Prostate gland (tissue), 2 donors: ENCODE data around the gene UNC5A. TPM values are rescaled to one million over a fixed set of nuclear protein-coding genes. Genes with fewer than 3 reads are reported as not detected.

Experiments
- DNase-seq: peaks from one replicate; pipeline ENCODE4 v3.0.0-alpha.2; 2019; ENCODE audit warnings: low spot score
- H3K27ac ChIP-seq, 2 donors: fragments of 200-600 bp; sonication (generic); 2 replicates each; pipeline ENCODE4 v1.5.1; 2017 to 2019
- H3K27me3 ChIP-seq: fragments of 200-600 bp; sonication (generic); replicated peaks from 2 replicates; pipeline ENCODE4 v1.5.1; 2019; ENCODE audit not compliant: insufficient read depth
- H3K36me3 ChIP-seq, 2 donors: fragments of 200-600 bp; sonication (generic); 1 replicate in 1 of 2; 2 replicates in 1 of 2; pipeline versions ENCODE4 v1.5.1 to v1.8.1; 2017 to 2019
- H3K4me1 ChIP-seq: fragments of 200-600 bp; sonication (generic); replicated peaks from 2 replicates; pipeline ENCODE4 v1.5.1; 2019
- H3K4me3 ChIP-seq, 2 donors: fragments of 200-600 bp; sonication (generic); 2 replicates each; pipeline ENCODE4 v1.5.1; 2017 to 2019
- H3K9me3 ChIP-seq: fragments of 200-600 bp; sonication (generic); 2 replicates; pipeline ENCODE4 v1.5.1; 2017
- POLR2A ChIP-seq: fragments of 450-650 bp; IDR thresholded peaks from one replicate; pipeline ENCODE4 v1.6.1; 2016; ENCODE audit warnings: antibody characterized with exemption, mild to moderate bottlenecking
- POLR2AphosphoS5 ChIP-seq: sonication (generic); formaldehyde crosslinking; IDR thresholded peaks from one replicate; pipeline ENCODE4 v1.6.1; 2017; ENCODE audit warnings: antibody characterized with exemption
- WGBS: methylation state at CpG from one replicate; pipeline ENCODE4 v1.1.5; 2018; 5-methylcytosine and 5-hydroxymethylcytosine counted together
- intact Hi-C: fragments of 100-400 bp; cut with DNase I; formaldehyde crosslinking; loops from one replicate; pipeline ENCODE4 v1.14.2; 2022
- total RNA-seq, 2 donors: library from RNA; depleted of rRNA; stranded (reverse); fragments of >200 nt; gene quantifications; one replicate each; pipeline ENCODE4 v1.1.0, GENCODE V29; 2016
- TF ChIP-seq, protein P1 (sequence below), 4 experiments: fragments of 200-600 bp in 2 of 4; fragments of 450-650 bp in 2 of 4; sonication (generic) in 2 of 4; IDR thresholded peaks; 1 replicate in 3 of 4; 2 replicates in 1 of 4; pipeline ENCODE4 v1.5.1; 2016 to 2019; ENCODE audit warnings: antibody characterized with exemption in 4 of 4, mild to moderate bottlenecking in 2 of 4, moderate library complexity in 2 of 4

The UNC5A gene
- total RNA-seq, 2 donors from 2014 or later, result 0.18 to 1.5 TPM

DNA sequence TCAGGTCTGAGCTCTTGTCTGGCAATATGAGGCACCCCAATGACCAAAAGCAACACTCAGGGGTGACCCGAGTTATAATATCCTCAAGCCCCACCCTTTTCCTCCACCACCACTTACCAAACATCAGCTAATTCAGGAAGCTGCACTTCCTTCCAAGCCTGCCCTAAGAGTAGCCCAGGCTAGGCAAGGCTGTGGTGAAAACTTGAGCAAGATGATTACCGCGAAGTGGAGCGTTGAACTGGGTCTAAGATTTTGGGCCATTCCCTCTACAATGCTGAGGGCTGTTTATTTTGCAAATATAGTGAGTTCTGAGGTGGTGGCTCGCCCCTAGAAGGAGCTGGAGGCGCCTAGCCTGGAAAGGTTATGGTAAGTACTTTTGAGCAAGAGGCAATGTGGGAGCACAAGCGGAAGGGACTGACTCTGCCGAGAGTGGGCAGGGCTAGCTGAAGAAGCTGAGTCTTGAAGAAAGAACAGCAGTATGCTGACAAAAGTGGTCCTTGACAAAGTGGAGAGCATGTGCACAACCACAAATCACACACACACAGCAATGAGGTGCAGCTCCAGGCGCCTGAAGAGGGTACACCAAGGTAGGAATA is 89.0 kb downstream of the UNC5A start, which contains the start of gene HK3:
HK3 (minus strand) TSS at position 51 of the 596 bp plus-strand sequence. CDS start 3,187 bp downstream, outside the sequence.
- no peaks in the 10 kb centered on the region for H3K4me1 ChIP-seq
- intact Hi-C loops, result no loop called here
- H3K27me3 ChIP-seq, result no peaks in the 10 kb centered on the region
- no peaks in the 10 kb centered on the region for H3K36me3 ChIP-seq
- H3K27ac ChIP-seq, result no peak within 1 kb of the TSS
- H3K4me3 ChIP-seq, result no peak within 1 kb of the TSS
- no peaks in the 10 kb centered on the region for H3K9me3 ChIP-seq
- WGBS, result 66% methylated on average over 9 of the region's 9 CpGs
- DNase-seq, result no peak
- TF ChIP-seq, protein P1, sequence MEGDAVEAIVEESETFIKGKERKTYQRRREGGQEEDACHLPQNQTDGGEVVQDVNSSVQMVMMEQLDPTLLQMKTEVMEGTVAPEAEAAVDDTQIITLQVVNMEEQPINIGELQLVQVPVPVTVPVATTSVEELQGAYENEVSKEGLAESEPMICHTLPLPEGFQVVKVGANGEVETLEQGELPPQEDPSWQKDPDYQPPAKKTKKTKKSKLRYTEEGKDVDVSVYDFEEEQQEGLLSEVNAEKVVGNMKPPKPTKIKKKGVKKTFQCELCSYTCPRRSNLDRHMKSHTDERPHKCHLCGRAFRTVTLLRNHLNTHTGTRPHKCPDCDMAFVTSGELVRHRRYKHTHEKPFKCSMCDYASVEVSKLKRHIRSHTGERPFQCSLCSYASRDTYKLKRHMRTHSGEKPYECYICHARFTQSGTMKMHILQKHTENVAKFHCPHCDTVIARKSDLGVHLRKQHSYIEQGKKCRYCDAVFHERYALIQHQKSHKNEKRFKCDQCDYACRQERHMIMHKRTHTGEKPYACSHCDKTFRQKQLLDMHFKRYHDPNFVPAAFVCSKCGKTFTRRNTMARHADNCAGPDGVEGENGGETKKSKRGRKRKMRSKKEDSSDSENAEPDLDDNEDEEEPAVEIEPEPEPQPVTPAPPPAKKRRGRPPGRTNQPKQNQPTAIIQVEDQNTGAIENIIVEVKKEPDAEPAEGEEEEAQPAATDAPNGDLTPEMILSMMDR (IDR thresholded peaks at IDR 0.05), result no peak
- TF ChIP-seq POLR2AphosphoS5 (no peak), POLR2A (no peak)

DNA sequence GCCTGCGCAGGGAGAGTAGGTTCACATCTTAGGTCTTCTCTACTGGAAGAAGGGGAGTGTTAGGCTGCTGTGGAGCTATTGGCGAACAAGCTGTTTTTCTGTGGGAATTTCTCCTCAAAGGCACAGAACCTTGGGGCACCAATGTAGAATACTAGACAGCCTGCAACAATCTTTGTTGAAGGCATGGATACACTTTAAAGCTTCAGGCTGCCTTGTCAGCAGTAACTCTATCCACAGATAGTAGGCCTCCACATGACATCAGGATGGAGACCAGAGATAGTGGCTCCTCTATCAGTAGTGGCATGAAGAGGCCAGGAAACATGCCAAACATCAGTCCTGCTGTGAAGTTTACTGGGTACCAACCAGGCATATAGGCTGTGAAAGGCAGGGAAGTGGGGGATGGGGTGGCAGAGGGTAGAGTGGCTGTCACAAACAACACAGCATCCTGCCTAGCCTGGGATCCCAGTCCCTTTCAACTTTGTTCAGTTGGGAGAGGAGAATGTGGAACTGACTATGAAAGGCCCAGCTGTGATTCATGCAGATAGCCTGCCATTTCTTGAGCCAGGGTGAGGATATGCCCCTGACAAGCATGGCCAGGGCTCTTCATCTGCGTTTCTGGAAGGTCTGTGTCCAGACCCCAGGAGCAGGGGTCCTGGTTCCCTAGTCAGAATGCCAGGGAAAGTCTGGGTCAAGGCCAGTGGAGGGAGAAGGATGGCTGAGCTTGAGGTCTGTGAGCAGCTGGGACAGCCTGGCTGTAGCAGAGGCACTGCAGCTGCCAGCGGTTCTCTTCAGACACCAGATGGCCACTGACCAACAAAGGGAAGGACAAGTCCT is 89.8 kb downstream of the UNC5A start:
- Histone ChIP-seq H3K27me3 (no peaks in the 10 kb centered on the region), H3K27ac (no peak overlapping the region), H3K4me3 (no peak overlapping the region), H3K36me3 (no peaks in the 10 kb centered on the region), H3K4me1 (no peaks in the 10 kb centered on the region), H3K9me3 (no peaks in the 10 kb centered on the region)
- TF ChIP-seq, protein P1 (IDR thresholded peaks at IDR 0.05), result no peak
- TF ChIP-seq POLR2AphosphoS5 (no peak), POLR2A (no peak)
- no peak for DNase-seq
- intact Hi-C loops, result no loop called here
- 83% methylated on average over 4 of the region's 4 CpGs for WGBS

DNA sequence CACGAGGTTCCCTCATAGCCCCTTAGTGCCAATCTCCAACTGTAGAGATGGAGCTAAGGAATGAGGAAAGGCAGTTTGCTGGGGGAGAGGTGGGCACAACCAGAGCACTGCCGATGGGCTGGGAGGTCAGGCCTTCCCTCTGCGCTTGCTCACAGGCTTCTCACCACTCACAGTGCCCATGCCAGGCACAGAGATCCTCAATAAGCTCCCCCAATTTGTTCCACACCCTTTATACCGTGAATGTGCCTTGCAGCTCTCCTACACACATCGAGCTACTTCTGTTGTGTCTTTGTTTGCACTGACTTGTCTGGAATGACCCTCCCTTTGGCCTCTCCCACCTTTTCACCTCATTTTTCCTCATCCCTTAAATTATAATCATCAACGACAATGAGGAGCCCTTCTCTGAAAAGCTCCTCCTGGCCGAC is 90.4 kb downstream of the UNC5A start:
- DNase-seq, result no peak
- Histone ChIP-seq H3K27me3 (no peaks in the 10 kb centered on the region), H3K36me3 (no peaks in the 10 kb centered on the region), H3K4me1 (no peaks in the 10 kb centered on the region), H3K4me3 (no peak overlapping the region), H3K27ac (no peak overlapping the region), H3K9me3 (no peaks in the 10 kb centered on the region)
- TF ChIP-seq, protein P1 (IDR thresholded peaks at IDR 0.05), result no peak
- no peak for TF ChIP-seq POLR2AphosphoS5
- TF ChIP-seq POLR2A, result no peak
- 73% methylated on average over 7 of the region's 7 CpGs for WGBS
- intact Hi-C loops, result no loop called here

DNA sequence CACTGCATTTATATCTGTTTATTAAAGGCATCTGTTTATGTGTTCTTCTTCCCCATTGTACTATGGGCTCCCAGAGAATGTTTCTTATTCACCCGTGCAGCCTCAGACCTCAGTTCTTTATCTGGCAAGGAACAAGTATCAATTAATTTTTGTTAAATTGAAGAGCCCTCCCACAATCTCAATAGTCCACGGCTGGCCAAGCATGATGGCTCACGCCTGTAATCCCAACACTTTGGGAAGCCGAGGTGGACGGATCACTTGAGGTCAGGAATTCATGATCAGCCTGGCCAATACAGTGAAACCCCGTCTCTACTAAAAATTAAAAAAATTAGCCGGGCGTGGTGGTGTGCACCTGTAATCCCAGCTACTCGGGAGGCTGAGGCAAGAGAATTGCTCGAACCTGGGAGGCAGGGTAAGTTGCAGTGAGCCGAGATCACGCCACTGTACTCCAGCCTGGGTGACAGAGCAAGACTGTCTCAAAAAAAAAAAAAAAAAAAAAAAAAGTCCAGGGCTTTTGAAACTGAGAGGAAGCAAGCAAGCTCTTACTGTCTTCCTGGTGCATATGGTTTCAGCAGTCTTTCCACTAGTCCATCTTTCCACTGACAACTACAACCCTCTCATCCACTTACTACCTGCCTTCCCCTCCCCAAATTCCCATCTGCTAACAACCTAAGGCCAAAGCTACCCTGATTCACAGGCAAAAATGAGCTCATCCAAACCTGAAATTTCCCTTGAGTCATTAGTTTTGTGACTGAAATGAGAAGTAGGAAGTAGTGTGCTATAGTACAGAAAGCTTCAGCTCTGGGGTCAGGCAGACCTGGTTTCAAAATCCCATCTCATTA is 91.1 kb downstream of the UNC5A start:
- Histone ChIP-seq H3K9me3 (no peaks in the 10 kb centered on the region), H3K27me3 (no peaks in the 10 kb centered on the region), H3K36me3 (no peaks in the 10 kb centered on the region), H3K27ac (no peak overlapping the region), H3K4me3 (no peak overlapping the region), H3K4me1 (no peaks in the 10 kb centered on the region)
- DNase-seq, result no peak
- no peak for TF ChIP-seq POLR2A
- TF ChIP-seq, protein P1 (IDR thresholded peaks at IDR 0.05), result no peak
- no peak for TF ChIP-seq POLR2AphosphoS5
- 94% methylated on average over 12 of the region's 12 CpGs for WGBS
- intact Hi-C loops, result no loop called here
